Ecto neural progenitor cell (in vitro differentiated cells): ENCODE measurements around the gene DEPDC1B.
"Not testable (repeated sequence)": the region's sequence is repeated elsewhere in the genome, so short reads cannot be mapped to it uniquely, and the experiment has no call there.

ENCODE experiments used
- DNase-seq: peaks from one replicate; pipeline ENCODE4 v3.0.0-alpha.2; 2018; ENCODE audit warnings: low spot score

DEPDC1B gene

GRCh38 chr5:60584304-60584703, 115.7 kb downstream of the DEPDC1B start:
- no peak for DNase-seq

- DNase-seq: no peak
Observed at GRCh38 chr5:60583616-60584015, 116.3 kb downstream of the DEPDC1B start.

GRCh38 chr5:60578315-60578714, 121.7 kb downstream of the DEPDC1B start:
- DNase-seq: no peak

GRCh38 chr5:60577116-60577515, 122.8 kb downstream of the DEPDC1B start:
- no peak for DNase-seq

- DNase-seq: no peak
Observed at GRCh38 chr5:60576425-60576824, 123.5 kb downstream of the DEPDC1B start.

GRCh38 chr5:60568646-60569045, 131.3 kb downstream of the DEPDC1B start:
- no peak for DNase-seq

- DNase-seq: no peak
Observed at GRCh38 chr5:60563696-60564324, 136.2 kb downstream of the DEPDC1B start.

- DNase-seq: not testable (repeated sequence)
Observed at GRCh38 chr5:60553291-60553690, 146.7 kb downstream of the DEPDC1B start.

- no peak for DNase-seq
Observed at GRCh38 chr5:60551829-60552228, 148.1 kb downstream of the DEPDC1B start.

- no peak for DNase-seq
Observed at GRCh38 chr5:60551250-60551649, 148.7 kb downstream of the DEPDC1B start.

GRCh38 chr5:60550311-60550710, 149.7 kb downstream of the DEPDC1B start:
- no peak for DNase-seq

GRCh38 chr5:60549841-60550240, 150.1 kb downstream of the DEPDC1B start:
- no peak for DNase-seq
